Cardiac muscle cell (in vitro differentiated cells and primary cell): ENCODE measurements around the gene SPIRE1. TPM values are rescaled to one million over a fixed set of nuclear protein-coding genes. Genes with fewer than 3 reads are reported as not detected.
A peak's percentile ranks its signal among the peaks of the same experiment; 100 is the strongest.

Experiments used
- DNase-seq, 2 donors: peaks; one replicate each; pipeline versions ENCODE4 v3.0.0 to v3.0.0-alpha.2; 2010 to 2017; ENCODE audit warnings: low read depth in 1 of 2, low spot score in 1 of 2
- H3K27ac ChIP-seq: fragments of 200-600 bp; sonication (generic); 2 replicates; pipeline ENCODE4 v1.5.1; 2016
- H3K27me3 ChIP-seq: fragments of 200-600 bp; sonication (generic); 2 replicates; pipeline ENCODE4 v1.6.0; 2016; ENCODE audit warnings: control low read depth
- H3K36me3 ChIP-seq: fragments of 200-600 bp; sonication (generic); 2 replicates; pipeline ENCODE4 v1.5.1; 2016; ENCODE audit warnings: control low read depth
- H3K4me1 ChIP-seq: fragments of 200-600 bp; sonication (generic); 2 replicates; pipeline ENCODE4 v1.8.1; 2017; ENCODE audit warnings: low read depth, mild to moderate bottlenecking, mixed run types
- H3K4me3 ChIP-seq: fragments of 200-600 bp; sonication (generic); 2 replicates; pipeline ENCODE4 v1.5.1; 2016; ENCODE audit warnings: mild to moderate bottlenecking
- H3K9me3 ChIP-seq: fragments of 200-600 bp; sonication (generic); 2 replicates; pipeline ENCODE4 v1.5.1; 2017; ENCODE audit warnings: low read depth, mild to moderate bottlenecking, control low read depth
- polyA plus RNA-seq: library from polyadenylated mRNA; unstranded; fragments of >200 nt; fragmentation: Nextera tagmentation; extraction: Ambion mirVana; gene quantifications from 2 replicates; pipeline ENCODE4 v1.2.1, GENCODE V29; 2016
- total RNA-seq: library from RNA; depleted of rRNA; stranded (reverse); fragments of >200 nt; gene quantifications from 2 replicates; pipeline ENCODE4 v1.2.3, GENCODE V29; 2016
- TF ChIP-seq, protein P1 (sequence below): IDR thresholded peaks from 2 replicates; pipeline ENCODE4 v1.5.1; 2012; ENCODE audit warnings: low read depth, mild to moderate bottlenecking, low read length

SPIRE1 gene
- total and polyA plus RNA-seq, 2 experiments from 2014 or later: 17.8 to 19.6 TPM

DNA sequence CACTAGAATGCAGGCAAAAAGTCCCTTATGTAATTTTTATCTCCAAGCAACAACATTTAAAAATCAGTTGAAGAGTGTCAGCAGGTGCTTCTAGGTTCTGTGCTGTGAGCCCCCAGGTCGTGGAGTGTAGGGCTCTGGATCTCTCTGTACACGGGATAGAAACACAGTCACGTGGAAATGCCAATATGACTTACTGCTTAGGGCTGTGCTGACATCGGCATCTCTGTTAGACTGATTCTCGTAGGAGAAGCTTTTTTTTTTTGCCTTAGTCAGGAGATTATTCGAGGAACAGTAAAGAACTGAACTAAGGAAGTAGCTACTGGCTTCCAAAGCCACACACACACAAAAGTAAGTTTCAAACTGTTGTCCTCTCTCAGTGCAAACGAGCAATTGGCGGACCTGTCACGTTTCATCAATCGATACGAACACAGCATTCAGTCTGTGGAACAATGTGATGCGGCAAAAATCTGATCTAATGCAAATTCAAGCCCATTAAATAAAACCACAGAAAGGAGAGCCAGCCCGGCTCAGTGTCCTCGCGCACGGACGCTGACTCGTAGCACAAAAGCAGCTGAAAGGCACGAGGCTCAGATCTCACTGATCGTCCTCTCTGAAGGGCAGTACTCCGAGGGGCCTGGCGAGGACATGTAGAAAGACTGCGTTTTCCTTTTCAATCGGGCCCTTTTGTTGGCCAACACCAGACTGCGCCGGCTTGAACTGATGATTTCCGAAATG lies 208.7 kb downstream of the SPIRE1 start:
- TF ChIP-seq, protein P1, sequence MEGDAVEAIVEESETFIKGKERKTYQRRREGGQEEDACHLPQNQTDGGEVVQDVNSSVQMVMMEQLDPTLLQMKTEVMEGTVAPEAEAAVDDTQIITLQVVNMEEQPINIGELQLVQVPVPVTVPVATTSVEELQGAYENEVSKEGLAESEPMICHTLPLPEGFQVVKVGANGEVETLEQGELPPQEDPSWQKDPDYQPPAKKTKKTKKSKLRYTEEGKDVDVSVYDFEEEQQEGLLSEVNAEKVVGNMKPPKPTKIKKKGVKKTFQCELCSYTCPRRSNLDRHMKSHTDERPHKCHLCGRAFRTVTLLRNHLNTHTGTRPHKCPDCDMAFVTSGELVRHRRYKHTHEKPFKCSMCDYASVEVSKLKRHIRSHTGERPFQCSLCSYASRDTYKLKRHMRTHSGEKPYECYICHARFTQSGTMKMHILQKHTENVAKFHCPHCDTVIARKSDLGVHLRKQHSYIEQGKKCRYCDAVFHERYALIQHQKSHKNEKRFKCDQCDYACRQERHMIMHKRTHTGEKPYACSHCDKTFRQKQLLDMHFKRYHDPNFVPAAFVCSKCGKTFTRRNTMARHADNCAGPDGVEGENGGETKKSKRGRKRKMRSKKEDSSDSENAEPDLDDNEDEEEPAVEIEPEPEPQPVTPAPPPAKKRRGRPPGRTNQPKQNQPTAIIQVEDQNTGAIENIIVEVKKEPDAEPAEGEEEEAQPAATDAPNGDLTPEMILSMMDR: no peak
- Histone ChIP-seq H3K4me3 (no peak overlapping the region), H3K4me1 (no peaks in the 10 kb centered on the region), H3K9me3 (no peaks in the 10 kb centered on the region), H3K27me3 (no peaks in the 10 kb centered on the region), H3K27ac (no peak overlapping the region), H3K36me3 (peaks cover 12% of the 10 kb centered on the region)
- DNase-seq: no peak

DNA sequence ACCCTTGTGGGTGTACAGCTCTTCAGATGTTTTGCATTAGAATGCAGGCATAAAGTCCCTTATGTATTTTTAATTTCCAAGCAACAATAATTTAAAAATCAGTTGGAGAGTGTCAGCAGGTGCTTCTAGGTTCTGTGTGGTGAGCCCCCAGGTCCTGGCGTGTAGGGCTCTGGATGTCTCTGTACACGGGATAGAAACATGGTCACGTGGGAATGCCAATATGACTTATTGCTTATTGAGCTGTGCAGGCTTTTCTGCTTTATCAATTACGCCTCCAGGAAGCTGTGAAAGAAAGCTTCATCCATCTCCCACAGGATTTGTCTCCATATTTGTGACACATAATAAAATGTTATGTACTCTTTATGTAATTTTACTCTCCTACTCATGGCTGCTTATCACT lies 212.4 kb downstream of the SPIRE1 start:
- H3K4me1 ChIP-seq: no peaks in the 10 kb centered on the region
- H3K27ac ChIP-seq: no peak overlapping the region
- TF ChIP-seq, protein P1: no peak
- no peak overlapping the region for H3K4me3 ChIP-seq
- DNase-seq: no peak
- H3K36me3 ChIP-seq: peaks cover 8% of the 10 kb centered on the region
- H3K9me3 ChIP-seq: no peaks in the 10 kb centered on the region
- no peaks in the 10 kb centered on the region for H3K27me3 ChIP-seq

DNA sequence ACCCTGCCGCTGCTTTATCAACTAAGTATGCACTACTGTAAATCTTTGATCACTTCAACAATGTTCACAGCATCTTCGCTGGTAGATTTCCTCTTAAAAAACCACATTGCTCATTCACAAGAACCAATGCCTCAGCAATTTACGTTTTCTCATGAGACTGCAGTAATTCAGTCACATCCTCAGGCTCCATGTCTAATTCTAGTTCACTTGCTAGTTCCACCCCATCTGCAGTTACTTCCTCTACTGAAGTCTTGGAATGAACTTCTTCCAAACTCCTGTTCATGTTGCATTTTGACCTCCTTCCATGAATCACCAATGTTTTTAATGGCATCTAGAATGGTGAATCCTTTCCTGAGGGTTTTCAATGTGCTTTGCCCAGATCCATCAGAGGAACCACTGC lies 214.4 kb downstream of the SPIRE1 start:
- DNase-seq: no peak
- no peak overlapping the region for H3K4me3 ChIP-seq
- no peaks in the 10 kb centered on the region for H3K27me3 ChIP-seq
- H3K27ac ChIP-seq: no peak overlapping the region
- TF ChIP-seq, protein P1: no peak
- no peaks in the 10 kb centered on the region for H3K36me3 ChIP-seq
- H3K9me3 ChIP-seq: no peaks in the 10 kb centered on the region
- no peaks in the 10 kb centered on the region for H3K4me1 ChIP-seq

DNA sequence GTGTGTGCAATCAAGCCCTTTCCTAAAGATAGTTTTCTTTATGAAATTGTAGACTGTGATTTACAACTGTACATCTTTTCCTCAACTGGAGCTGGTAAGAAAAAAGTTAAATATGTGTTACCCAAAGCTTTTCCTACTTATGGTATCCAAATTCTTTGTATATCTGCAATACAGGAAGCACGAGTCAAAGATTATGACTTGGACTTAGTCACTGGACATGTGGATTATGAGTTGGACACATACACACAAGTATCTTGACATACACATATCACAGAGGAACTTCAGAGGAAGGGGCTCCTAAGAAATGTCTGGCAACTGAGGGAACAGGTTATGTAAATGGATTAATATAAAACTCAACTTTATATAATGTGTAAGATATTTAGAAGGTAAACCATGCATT lies 215.0 kb downstream of the SPIRE1 start:
- peak in 1 of 2 donors; percentile 32 for DNase-seq
- H3K27me3 ChIP-seq: no peaks in the 10 kb centered on the region
- H3K4me1 ChIP-seq: no peaks in the 10 kb centered on the region
- no peaks in the 10 kb centered on the region for H3K9me3 ChIP-seq
- TF ChIP-seq, protein P1: no peak
- no peaks in the 10 kb centered on the region for H3K36me3 ChIP-seq
- H3K27ac ChIP-seq: no peak overlapping the region
- H3K4me3 ChIP-seq: no peak overlapping the region

DNA sequence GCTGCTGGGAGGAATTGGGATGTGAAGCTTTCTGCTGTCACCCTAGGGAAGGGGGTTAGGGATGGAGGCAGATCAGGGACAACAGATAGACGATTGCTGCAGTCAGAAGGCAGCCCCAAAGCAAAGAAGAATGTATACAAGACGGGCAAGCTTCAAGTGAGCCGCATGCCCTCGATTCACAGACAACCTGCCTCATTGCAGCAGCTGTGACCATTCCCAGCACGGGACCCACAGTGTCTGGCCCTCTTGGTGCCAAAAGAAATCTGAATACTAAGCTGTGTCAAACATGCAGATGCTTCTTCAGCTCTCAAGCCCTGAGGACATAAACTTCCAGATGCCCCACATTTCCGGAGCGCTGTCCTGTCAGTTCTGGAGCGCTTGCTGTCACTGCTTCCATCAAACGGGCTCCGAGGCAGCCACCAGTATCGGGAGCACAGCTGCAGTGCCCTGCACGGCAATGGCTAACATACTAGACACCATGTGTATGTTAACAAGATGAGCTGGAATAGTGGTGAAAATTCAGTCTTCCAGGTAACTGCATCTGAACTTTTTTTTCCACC lies 216.4 kb downstream of the SPIRE1 start:
- TF ChIP-seq, protein P1: no peak
- H3K36me3 ChIP-seq: no peaks in the 10 kb centered on the region
- H3K27ac ChIP-seq: no peak overlapping the region
- no peak for DNase-seq
- no peaks in the 10 kb centered on the region for H3K9me3 ChIP-seq
- H3K27me3 ChIP-seq: no peaks in the 10 kb centered on the region
- no peak overlapping the region for H3K4me3 ChIP-seq
- H3K4me1 ChIP-seq: no peaks in the 10 kb centered on the region
